SK-N-SH (cell line): ENCODE results near the gene AKAP12. TPM values are rescaled to one million over a fixed set of nuclear protein-coding genes. Genes with fewer than 3 reads are reported as not detected.

Experiments
- CTCF ChIA-PET: fragments of 300-600, 350-600 bp; formaldehyde crosslinking; extraction: SDS; loops from one replicate; lab custom pipeline; 2021; lab: Yijun Ruan, JAX
- POLR2A ChIA-PET: fragments of 350-600 bp; sonication (Branson Sonifier 250); formaldehyde crosslinking; extraction: SDS; loops from one replicate; lab custom pipeline; 2020; ENCODE audit warnings: antibody characterized with exemption, inconsistent platforms; lab: Yijun Ruan, JAX
- DNase-seq: peaks from one replicate; pipeline ENCODE4 v3.0.0; 2012
- H2AFZ ChIP-seq: fragments of 200-600 bp; sonication (generic); 2 replicates; pipeline ENCODE4 v1.8.1; 2016; ENCODE audit warnings: antibody characterized with exemption, mild to moderate bottlenecking, low read depth
- H3F3A ChIP-seq: fragments of 200-600 bp; sonication (generic); replicated peaks from 2 replicates; pipeline ENCODE3; 2016; ENCODE audit warnings: antibody characterized with exemption, mild to moderate bottlenecking; ENCODE audit not compliant: insufficient read depth
- H3K27ac ChIP-seq, 2 experiments: fragments of 200-500 bp in 1 of 2; fragments of 200-600 bp in 1 of 2; sonication (Bioruptor generic) in 1 of 2; sonication (generic), shearing (Covaris generic) in 1 of 2; 2 replicates each; pipeline versions ENCODE4 v1.5.1 to v1.6.1; 2014 to 2016; ENCODE audit warnings: low read depth in 2 of 2, inconsistent platforms in 1 of 2, low read length in 1 of 2, mild to moderate bottlenecking in 1 of 2, mixed read lengths in 1 of 2
- H3K27me3 ChIP-seq: fragments of 200-600 bp; sonication (generic), shearing (Covaris generic); 2 replicates; pipeline ENCODE4 v1.6.1; 2016; ENCODE audit warnings: mixed run types; ENCODE audit not compliant: insufficient read depth
- H3K36me3 ChIP-seq, 2 experiments: fragments of 200-500 bp in 1 of 2; fragments of 200-600 bp in 1 of 2; sonication (Bioruptor generic) in 1 of 2; sonication (generic) in 1 of 2; replicated peaks in 1 of 2; 2 replicates each; pipeline versions ENCODE3 to v1.5.1; 2014 to 2016; ENCODE audit warnings: low read length in 1 of 2, mild to moderate bottlenecking in 1 of 2; ENCODE audit not compliant: insufficient read depth in 2 of 2, control insufficient read depth in 1 of 2
- H3K4me1 ChIP-seq, 2 experiments: fragments of 200-500 bp in 1 of 2; fragments of 200-600 bp in 1 of 2; sonication (Bioruptor generic) in 1 of 2; sonication (generic), shearing (Covaris generic) in 1 of 2; 2 replicates each; pipeline versions ENCODE4 v1.5.1 to v1.6.1; 2014 to 2016; ENCODE audit warnings: low read depth in 1 of 2, low read length in 1 of 2, mixed run types in 1 of 2; ENCODE audit not compliant: insufficient read depth in 2 of 2, control insufficient read depth in 1 of 2
- H3K4me2 ChIP-seq: fragments of 200-600 bp; sonication (generic), shearing (Covaris generic); 2 replicates; pipeline ENCODE4 v1.6.1; 2017; ENCODE audit warnings: mixed run types
- H3K4me3 ChIP-seq, 2 experiments: fragments of 200-500 bp in 1 of 2; fragments of 200-600 bp in 1 of 2; sonication (Bioruptor generic) in 1 of 2; sonication (generic), shearing (Covaris generic) in 1 of 2; 2 replicates each; pipeline versions ENCODE4 v1.5.1 to v1.8.1; 2014 to 2016; ENCODE audit warnings: low read depth in 2 of 2, inconsistent platforms in 1 of 2, low read length in 1 of 2, mild to moderate bottlenecking in 1 of 2, mixed read lengths in 1 of 2, moderate library complexity in 1 of 2
- H3K79me2 ChIP-seq: fragments of 200-600 bp; sonication (generic); 2 replicates; pipeline ENCODE4 v1.8.1; 2017; ENCODE audit warnings: mild to moderate bottlenecking; ENCODE audit not compliant: insufficient read depth
- H3K9ac ChIP-seq: fragments of 200-600 bp; sonication (generic); 2 replicates; pipeline ENCODE4 v1.6.1; 2017; ENCODE audit warnings: mixed run types
- H3K9me2 ChIP-seq: fragments of 200-600 bp; sonication (generic); 2 replicates; pipeline ENCODE4 v1.6.1; 2017; ENCODE audit warnings: mixed run types
- H3K9me3 ChIP-seq: fragments of 200-600 bp; sonication (generic); 2 replicates; pipeline ENCODE4 v1.6.1; 2017; ENCODE audit warnings: mixed run types, mild to moderate bottlenecking, moderate library complexity
- H4K20me1 ChIP-seq: fragments of 200-600 bp; sonication (generic); 2 replicates; pipeline ENCODE4 v1.6.1; 2017; ENCODE audit warnings: mild to moderate bottlenecking, mixed run types; ENCODE audit not compliant: insufficient read depth
- EP300 ChIP-seq, 2 experiments: IDR thresholded peaks; 2 replicates each; pipeline versions ENCODE4 v1.4.0 to v1.6.1; 2012; ENCODE audit warnings: borderline replicate concordance in 1 of 2, low read depth in 1 of 2, low read length in 1 of 2
- EZH2phosphoT487 ChIP-seq: fragments of 200-600 bp; sonication (generic); IDR thresholded peaks from 2 replicates; pipeline ENCODE4 v1.6.1; 2017; ENCODE audit warnings: low read depth, mixed run types, mild to moderate bottlenecking, antibody characterized with exemption, moderate library complexity, borderline replicate concordance
- FOXJ3 ChIP-seq: sonication (generic); formaldehyde crosslinking; IDR thresholded peaks from 2 replicates; pipeline ENCODE4 v1.5.1; 2020; ENCODE audit warnings: mild to moderate bottlenecking, missing genetic modification reagents
- GABPA ChIP-seq: IDR thresholded peaks from 2 replicates; pipeline ENCODE4 v1.4.0; 2012; ENCODE audit warnings: low read depth, mild to moderate bottlenecking
- JUND ChIP-seq: IDR thresholded peaks from 2 replicates; pipeline ENCODE4 v1.4.0; 2012
- POLR2AphosphoS5 ChIP-seq: IDR thresholded peaks from 2 replicates; pipeline ENCODE4 v1.6.1; 2012; ENCODE audit warnings: low read depth, low read length
- RAD21 ChIP-seq: IDR thresholded peaks from 2 replicates; pipeline ENCODE4 v1.6.1; 2012; ENCODE audit warnings: mild to moderate bottlenecking, low read length
- RCOR1 ChIP-seq: fragments of 150-350 bp; IDR thresholded peaks from 2 replicates; pipeline ENCODE4 v1.6.1; 2017; ENCODE audit warnings: antibody characterized with exemption, low read length
- RFX5 ChIP-seq: IDR thresholded peaks from 2 replicates; pipeline ENCODE4 v1.6.1; 2012; ENCODE audit warnings: mild to moderate bottlenecking, improper control_type of control experiment, low read length
- RXRA ChIP-seq: IDR thresholded peaks from 2 replicates; pipeline ENCODE4 v1.4.0; 2012; ENCODE audit warnings: low read depth, mild to moderate bottlenecking, borderline replicate concordance
- TAF1 ChIP-seq: IDR thresholded peaks from 2 replicates; pipeline ENCODE4 v1.6.1; 2012; ENCODE audit warnings: low read depth, mild to moderate bottlenecking, low read length, moderate library complexity, borderline replicate concordance
- TCF12 ChIP-seq: IDR thresholded peaks from 2 replicates; pipeline ENCODE4 v1.4.0; 2012
- YY1 ChIP-seq: IDR thresholded peaks from 2 replicates; pipeline ENCODE4 v1.4.0; 2012; ENCODE audit warnings: low read depth, mild to moderate bottlenecking
- WGBS: methylation state at CpG from one replicate; pipeline ENCODE4 v1.1.6; 2017; ENCODE audit warnings: low lambda C conversion rate; 5-methylcytosine and 5-hydroxymethylcytosine counted together
- polyA plus RNA-seq, 3 experiments: library from polyadenylated mRNA; depleted of rRNA; stranded (reverse); fragments of >200 nt; gene quantifications; 2 replicates each; pipeline ENCODE4 v1.2.3, GENCODE V29; 2012
- TF ChIP-seq, protein P1 (sequence below): IDR thresholded peaks from 2 replicates; pipeline ENCODE4 v1.4.0; 2012; ENCODE audit warnings: low read depth, borderline replicate concordance
- TF ChIP-seq, protein P2 (sequence below): fragments of 150-350 bp; IDR thresholded peaks from 2 replicates; pipeline ENCODE4 v1.6.1; 2016; ENCODE audit warnings: mild to moderate bottlenecking, low read depth, low read length
- TF ChIP-seq, protein P3 (sequence below): IDR thresholded peaks from 2 replicates; pipeline ENCODE4 v1.4.0; 2012; ENCODE audit warnings: low read depth
- TF ChIP-seq, protein P4 (sequence below): IDR thresholded peaks from 2 replicates; pipeline ENCODE4 v1.6.1; 2012; ENCODE audit warnings: mild to moderate bottlenecking, low read depth, low read length, moderate library complexity

The AKAP12 gene
- polyA plus RNA-seq, 1 of the 3 experiments (the other 2 are of a cell fraction), result 46.5 TPM

DNA sequence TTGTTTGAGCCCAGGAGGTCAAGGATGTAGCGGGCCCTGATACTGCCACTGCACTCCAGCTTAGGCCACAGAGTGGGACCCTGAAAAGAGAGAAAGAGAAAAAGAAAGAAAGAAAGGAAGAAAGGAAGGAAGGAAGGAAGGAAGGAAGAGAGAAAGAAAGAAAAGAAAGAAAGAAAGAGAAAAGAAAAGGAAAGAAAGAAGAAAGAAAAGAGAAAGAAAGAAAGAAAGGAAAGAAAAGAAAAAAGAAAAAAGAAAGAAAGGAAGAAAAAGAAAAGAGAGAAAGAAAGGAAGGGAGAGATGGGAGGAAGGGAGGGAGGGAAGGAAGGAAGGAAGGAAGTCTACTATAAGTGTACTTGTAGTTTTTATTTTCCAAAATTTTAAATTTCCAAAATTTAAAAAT is 42.2 kb upstream of the AKAP12 start:
- H2AFZ ChIP-seq, result no peak overlapping the region
- H3F3A ChIP-seq, result no peaks in the 10 kb centered on the region
- H3K27me3 ChIP-seq, result no peaks in the 10 kb centered on the region
- H3K79me2 ChIP-seq, result no peaks in the 10 kb centered on the region
- no peaks in the 10 kb centered on the region for H3K9me2 ChIP-seq
- WGBS, result 100% methylated on average over 1 of the region's 1 CpG
- no peak for DNase-seq
- H3K4me2 ChIP-seq, result no peak overlapping the region
- no peak overlapping the region for H3K27ac ChIP-seq
- ChIA-PET POLR2A (no interaction called here), CTCF (interaction anchor here (0.6 kb wide), 1 partner anchor 32 kb away, joined by 4 read pairs; no protein-coding TSS in a partner anchor)
- H3K36me3 ChIP-seq, result no peaks in the 10 kb centered on the region
- no peaks in the 10 kb centered on the region for H3K9me3 ChIP-seq
- H3K4me3 ChIP-seq, result no peak overlapping the region
- TF ChIP-seq GABPA (no peak), YY1 (no peak), JUND (no peak), FOXJ3 (CRISPR knock-in tag) (no peak), TCF12 (no peak), TAF1 (no peak), EP300 (IDR thresholded peaks at IDR 0.05; ENCODE audit: borderline replicate concordance in 1 of 2, low read depth in 1 of 2, low read length in 1 of 2) (no peak), RFX5 (no peak), RXRA (no peak), EZH2phosphoT487 (no peak), RAD21 (no peak), RCOR1 (no peak), POLR2AphosphoS5 (no peak)
- TF ChIP-seq, protein P1, sequence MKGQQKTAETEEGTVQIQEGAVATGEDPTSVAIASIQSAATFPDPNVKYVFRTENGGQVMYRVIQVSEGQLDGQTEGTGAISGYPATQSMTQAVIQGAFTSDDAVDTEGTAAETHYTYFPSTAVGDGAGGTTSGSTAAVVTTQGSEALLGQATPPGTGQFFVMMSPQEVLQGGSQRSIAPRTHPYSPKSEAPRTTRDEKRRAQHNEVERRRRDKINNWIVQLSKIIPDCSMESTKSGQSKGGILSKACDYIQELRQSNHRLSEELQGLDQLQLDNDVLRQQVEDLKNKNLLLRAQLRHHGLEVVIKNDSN, result no peak
- TF ChIP-seq, protein P2, sequence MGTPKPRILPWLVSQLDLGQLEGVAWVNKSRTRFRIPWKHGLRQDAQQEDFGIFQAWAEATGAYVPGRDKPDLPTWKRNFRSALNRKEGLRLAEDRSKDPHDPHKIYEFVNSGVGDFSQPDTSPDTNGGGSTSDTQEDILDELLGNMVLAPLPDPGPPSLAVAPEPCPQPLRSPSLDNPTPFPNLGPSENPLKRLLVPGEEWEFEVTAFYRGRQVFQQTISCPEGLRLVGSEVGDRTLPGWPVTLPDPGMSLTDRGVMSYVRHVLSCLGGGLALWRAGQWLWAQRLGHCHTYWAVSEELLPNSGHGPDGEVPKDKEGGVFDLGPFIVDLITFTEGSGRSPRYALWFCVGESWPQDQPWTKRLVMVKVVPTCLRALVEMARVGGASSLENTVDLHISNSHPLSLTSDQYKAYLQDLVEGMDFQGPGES, result no peak
- TF ChIP-seq, protein P3, sequence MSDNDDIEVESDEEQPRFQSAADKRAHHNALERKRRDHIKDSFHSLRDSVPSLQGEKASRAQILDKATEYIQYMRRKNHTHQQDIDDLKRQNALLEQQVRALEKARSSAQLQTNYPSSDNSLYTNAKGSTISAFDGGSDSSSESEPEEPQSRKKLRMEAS, result no peak
- TF ChIP-seq, protein P4, sequence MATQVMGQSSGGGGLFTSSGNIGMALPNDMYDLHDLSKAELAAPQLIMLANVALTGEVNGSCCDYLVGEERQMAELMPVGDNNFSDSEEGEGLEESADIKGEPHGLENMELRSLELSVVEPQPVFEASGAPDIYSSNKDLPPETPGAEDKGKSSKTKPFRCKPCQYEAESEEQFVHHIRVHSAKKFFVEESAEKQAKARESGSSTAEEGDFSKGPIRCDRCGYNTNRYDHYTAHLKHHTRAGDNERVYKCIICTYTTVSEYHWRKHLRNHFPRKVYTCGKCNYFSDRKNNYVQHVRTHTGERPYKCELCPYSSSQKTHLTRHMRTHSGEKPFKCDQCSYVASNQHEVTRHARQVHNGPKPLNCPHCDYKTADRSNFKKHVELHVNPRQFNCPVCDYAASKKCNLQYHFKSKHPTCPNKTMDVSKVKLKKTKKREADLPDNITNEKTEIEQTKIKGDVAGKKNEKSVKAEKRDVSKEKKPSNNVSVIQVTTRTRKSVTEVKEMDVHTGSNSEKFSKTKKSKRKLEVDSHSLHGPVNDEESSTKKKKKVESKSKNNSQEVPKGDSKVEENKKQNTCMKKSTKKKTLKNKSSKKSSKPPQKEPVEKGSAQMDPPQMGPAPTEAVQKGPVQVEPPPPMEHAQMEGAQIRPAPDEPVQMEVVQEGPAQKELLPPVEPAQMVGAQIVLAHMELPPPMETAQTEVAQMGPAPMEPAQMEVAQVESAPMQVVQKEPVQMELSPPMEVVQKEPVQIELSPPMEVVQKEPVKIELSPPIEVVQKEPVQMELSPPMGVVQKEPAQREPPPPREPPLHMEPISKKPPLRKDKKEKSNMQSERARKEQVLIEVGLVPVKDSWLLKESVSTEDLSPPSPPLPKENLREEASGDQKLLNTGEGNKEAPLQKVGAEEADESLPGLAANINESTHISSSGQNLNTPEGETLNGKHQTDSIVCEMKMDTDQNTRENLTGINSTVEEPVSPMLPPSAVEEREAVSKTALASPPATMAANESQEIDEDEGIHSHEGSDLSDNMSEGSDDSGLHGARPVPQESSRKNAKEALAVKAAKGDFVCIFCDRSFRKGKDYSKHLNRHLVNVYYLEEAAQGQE, result no peak
- H3K9ac ChIP-seq, result no peak overlapping the region
- H4K20me1 ChIP-seq, result no peaks in the 10 kb centered on the region
- H3K4me1 ChIP-seq, result no peaks in the 10 kb centered on the region
